ENCODE measurements around the gene GRN. TPM values are rescaled to one million over a fixed set of nuclear protein-coding genes. Genes with fewer than 3 reads are reported as not detected.
"Not testable (repeated sequence)": the region's sequence is repeated elsewhere in the genome, so short reads cannot be mapped to it uniquely, and the experiment has no call there.

Gene GRN
- total and polyA plus RNA-seq, 2 donors, result 155 to 241 TPM

DNA sequence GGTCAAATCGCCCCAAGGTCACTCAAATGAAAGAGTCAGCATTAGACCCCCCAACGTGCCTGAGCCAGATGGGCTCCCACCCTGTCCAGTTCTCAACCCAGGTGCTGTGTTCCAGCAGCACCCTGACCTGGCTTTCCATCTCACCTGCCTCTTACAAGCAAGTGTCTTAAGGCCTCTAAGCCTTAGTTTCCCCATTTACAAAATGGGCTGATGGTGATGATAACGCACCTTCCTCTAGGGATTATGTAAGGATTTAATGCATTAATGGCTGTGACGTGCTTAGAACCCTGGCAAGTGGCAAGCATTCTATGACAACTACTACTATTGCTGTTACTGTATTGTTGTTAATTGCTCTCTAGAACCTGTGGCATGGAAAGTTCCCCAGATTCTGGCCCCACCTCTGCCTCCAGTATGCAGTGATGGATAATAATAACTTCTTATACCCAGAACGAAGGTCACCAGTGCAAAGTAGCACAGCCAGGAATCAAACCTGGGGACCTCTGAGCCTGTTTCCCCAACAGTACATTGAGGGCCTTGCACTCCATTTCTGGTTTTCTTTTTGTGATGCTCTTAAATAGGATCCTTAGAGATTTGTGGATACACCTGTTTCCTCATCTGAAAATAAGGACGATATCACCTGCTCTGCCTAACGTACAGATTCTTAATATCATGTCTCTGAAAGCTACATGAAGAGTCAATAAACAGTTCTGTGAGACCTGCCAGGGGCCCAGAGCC is 17.2 kb upstream of the GRN start:
- Histone ChIP-seq H3K4me3 (ENCODE audit: low read depth, low read length) (no peak overlapping the region), H3K4me1 (ENCODE audit: insufficient read depth) (no peaks in the 10 kb centered on the region), H3K27ac (ENCODE audit: low read depth) (no peak overlapping the region), H3K36me3 (ENCODE audit: insufficient read depth) (no peaks in the 10 kb centered on the region)
- no peak for DNase-seq (ENCODE audit: extremely low spot score)
- WGBS, result 73% methylated on average over 7 of the region's 7 CpGs

GRCh38 chr17:44329516-44329915 is 15.6 kb upstream of the GRN start:
- not testable (repeated sequence) for H3K27ac ChIP-seq (ENCODE audit: low read depth); H3K36me3 ChIP-seq (ENCODE audit: insufficient read depth); H3K4me1 ChIP-seq (ENCODE audit: insufficient read depth); H3K4me3 ChIP-seq (ENCODE audit: low read depth, low read length); DNase-seq (ENCODE audit: extremely low spot score)
- 83% methylated on average over 7 of the region's 7 CpGs for WGBS

DNA sequence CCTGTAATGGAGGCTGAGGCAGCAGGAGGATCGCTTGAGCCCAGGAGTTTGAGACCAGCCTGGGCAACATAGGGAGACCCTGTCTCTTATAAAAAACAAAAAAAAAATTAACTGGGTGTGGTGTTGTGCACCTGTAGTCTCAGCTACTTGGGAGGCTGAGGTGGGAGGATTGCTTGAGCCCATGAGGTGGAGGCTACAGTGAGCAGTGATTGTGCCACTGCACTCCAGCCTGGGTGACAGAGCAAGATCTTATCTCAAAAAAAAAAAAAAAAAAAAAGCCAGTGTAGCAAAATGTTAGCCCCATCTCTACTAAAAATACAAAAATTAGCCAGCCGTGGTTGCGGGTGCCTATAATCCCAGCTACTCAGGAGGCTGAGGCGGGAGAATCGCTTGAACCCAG is 14.8 kb upstream of the GRN start:
- H3K27ac ChIP-seq (ENCODE audit: low read depth); H3K4me1 ChIP-seq (ENCODE audit: insufficient read depth); H3K36me3 ChIP-seq (ENCODE audit: insufficient read depth); DNase-seq (ENCODE audit: extremely low spot score); H3K4me3 ChIP-seq (ENCODE audit: low read depth, low read length): not testable (repeated sequence)
- 89% methylated on average over 5 of the region's 5 CpGs for WGBS

GRCh38 chr17:44331249-44331760 is 13.8 kb upstream of the GRN start:
- no peak for DNase-seq (ENCODE audit: extremely low spot score)
- H3K4me3 ChIP-seq (ENCODE audit: low read depth, low read length), result no peak overlapping the region
- H3K36me3 ChIP-seq (ENCODE audit: insufficient read depth), result no peaks in the 10 kb centered on the region
- no peaks in the 10 kb centered on the region for H3K4me1 ChIP-seq (ENCODE audit: insufficient read depth)
- H3K27ac ChIP-seq (ENCODE audit: low read depth), result no peak overlapping the region
- 2% methylated on average over 7 of the region's 7 CpGs for WGBS

DNA sequence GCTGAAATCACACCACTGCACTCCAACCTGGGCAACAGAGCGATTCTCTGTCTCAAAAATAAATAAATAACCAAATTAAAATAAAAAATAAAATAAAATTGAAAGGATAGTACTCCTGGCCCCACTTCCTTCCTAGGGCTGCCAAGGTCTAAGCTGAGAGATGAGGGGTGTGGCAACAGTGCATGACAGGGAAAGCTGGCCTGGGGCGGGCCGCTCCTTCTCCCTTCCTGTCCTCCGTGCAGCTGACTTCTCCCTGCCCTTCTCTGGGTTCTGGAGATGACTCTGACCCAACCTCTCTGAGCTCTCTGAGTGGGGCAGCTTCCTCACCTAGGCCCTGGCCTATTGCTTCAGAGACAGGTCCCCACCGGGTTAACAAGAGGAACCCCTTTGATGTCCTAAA is 11.7 kb upstream of the GRN start:
- 59% methylated on average over 5 of the region's 5 CpGs for WGBS
- no peaks in the 10 kb centered on the region for H3K36me3 ChIP-seq (ENCODE audit: insufficient read depth)
- H3K4me1 ChIP-seq (ENCODE audit: insufficient read depth), result no peaks in the 10 kb centered on the region
- no peak for DNase-seq (ENCODE audit: extremely low spot score)
- no peak overlapping the region for H3K4me3 ChIP-seq (ENCODE audit: low read depth, low read length)
- no peak overlapping the region for H3K27ac ChIP-seq (ENCODE audit: low read depth)

DNA sequence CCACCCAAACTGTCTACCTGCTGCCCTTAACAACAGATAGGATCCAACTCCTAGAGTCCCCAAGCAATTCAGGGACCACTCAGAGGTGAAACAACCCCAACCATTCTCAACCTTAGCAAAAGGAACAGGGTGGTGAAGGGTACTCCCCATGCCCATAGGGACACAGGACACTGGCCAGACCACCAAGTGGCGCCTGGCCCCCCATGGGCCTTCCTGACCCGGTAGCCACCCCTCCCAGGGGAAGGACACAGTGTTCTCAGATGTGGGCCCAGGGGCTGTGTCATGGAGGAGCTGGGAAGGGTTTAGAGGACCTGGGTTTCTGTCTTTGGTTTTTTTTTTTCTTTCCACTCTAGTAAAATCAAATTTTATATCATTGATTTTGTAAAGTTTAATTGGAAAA is 10.8 kb upstream of the GRN start:
- Histone ChIP-seq H3K4me3 (ENCODE audit: low read depth, low read length) (no peak overlapping the region), H3K36me3 (ENCODE audit: insufficient read depth) (no peaks in the 10 kb centered on the region), H3K4me1 (ENCODE audit: insufficient read depth) (no peaks in the 10 kb centered on the region), H3K27ac (ENCODE audit: low read depth) (no peak overlapping the region)
- DNase-seq (ENCODE audit: extremely low spot score), result no peak
- WGBS, result 51% methylated on average over 2 of the region's 2 CpGs

- WGBS, result 45% methylated on average over 3 of the region's 3 CpGs
Measured at GRCh38 chr17:44334727-44335126, 10.4 kb upstream of the GRN start.

DNA sequence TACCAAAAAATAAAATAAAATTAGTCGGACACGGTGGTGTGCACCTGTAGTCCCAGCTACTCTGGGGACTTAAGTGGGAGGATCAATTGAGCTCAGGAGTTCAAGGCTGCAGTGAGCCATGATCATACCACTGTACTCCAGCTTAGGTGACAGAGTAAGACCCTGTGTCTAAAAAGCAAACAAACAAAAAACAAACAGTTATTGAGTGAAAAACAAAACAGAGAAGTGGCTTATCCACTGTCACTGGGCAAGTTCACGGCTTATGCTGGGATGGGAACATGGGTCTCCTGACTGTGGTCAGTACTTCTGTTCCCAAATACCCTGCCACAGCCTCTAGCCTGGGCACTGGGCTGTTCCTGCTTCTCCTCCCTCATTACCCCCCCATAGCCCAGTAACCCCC is 9.5 kb upstream of the GRN start:
- no peak for DNase-seq (ENCODE audit: extremely low spot score)
- Histone ChIP-seq H3K4me3 (ENCODE audit: low read depth, low read length) (no peak overlapping the region), H3K36me3 (ENCODE audit: insufficient read depth) (no peaks in the 10 kb centered on the region), H3K4me1 (ENCODE audit: insufficient read depth) (no peaks in the 10 kb centered on the region), H3K27ac (ENCODE audit: low read depth) (no peak overlapping the region)
- WGBS, result 84% methylated on average over 3 of the region's 3 CpGs

More at GRCh38 chr17:44334727-44335126, 10.4 kb upstream of the GRN start:
- Histone ChIP-seq H3K27ac (ENCODE audit: low read depth) (no peak overlapping the region), H3K4me1 (ENCODE audit: insufficient read depth) (no peaks in the 10 kb centered on the region), H3K4me3 (ENCODE audit: low read depth, low read length) (no peak overlapping the region), H3K36me3 (ENCODE audit: insufficient read depth) (no peaks in the 10 kb centered on the region)
- DNase-seq (ENCODE audit: extremely low spot score), result no peak

DNA sequence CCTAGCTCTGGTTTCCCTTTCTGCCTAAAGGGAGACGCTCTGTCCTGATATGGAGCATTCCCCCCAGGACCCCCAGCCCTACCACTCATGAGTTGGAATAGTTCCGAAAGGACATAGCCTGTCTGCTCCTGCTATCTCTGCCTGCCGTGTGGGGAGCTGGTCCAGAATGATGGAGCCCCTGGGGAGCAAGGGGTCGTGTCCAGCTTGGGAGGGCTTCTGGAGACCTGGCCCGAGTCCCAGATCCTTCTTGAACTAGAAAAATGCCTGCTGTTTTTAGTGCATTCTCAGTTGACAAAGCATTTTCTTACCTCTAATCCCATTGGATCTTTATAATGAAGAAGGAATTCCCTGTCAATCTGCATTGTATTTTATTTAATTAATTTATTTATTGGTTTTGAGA is 9.1 kb upstream of the GRN start:
- Histone ChIP-seq H3K27ac (ENCODE audit: low read depth) (no peak overlapping the region), H3K4me1 (ENCODE audit: insufficient read depth) (no peaks in the 10 kb centered on the region), H3K36me3 (ENCODE audit: insufficient read depth) (no peaks in the 10 kb centered on the region), H3K4me3 (ENCODE audit: low read depth, low read length) (no peak overlapping the region)
- WGBS, result 31% methylated on average over 5 of the region's 5 CpGs
- DNase-seq (ENCODE audit: extremely low spot score), result no peak

DNA sequence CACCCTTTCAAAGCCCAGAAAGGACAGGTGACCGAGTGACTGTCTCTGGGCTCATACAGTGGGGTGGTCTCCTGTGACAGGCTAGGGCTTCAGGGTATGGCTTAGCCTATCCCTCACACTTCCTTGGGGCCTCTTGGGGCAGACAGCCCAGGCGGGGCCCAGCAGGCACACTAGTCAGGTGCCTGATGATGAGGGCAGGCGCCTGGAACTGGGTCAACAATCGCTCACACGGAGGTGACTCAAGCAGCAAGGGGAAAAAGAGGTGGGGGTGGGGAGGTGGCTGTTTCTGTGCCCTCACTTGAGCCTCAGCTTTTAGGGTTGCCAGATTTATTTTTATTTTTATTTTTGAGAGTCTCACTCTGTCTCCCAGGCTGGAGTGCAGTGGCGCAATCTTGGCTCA is 6.4 kb upstream of the GRN start:
- no peak overlapping the region for H3K27ac ChIP-seq (ENCODE audit: low read depth)
- no peak for DNase-seq (ENCODE audit: extremely low spot score)
- H3K4me3 ChIP-seq (ENCODE audit: low read depth, low read length), result no peak overlapping the region
- 48% methylated on average over 6 of the region's 6 CpGs for WGBS
- no peaks in the 10 kb centered on the region for H3K4me1 ChIP-seq (ENCODE audit: insufficient read depth)
- no peaks in the 10 kb centered on the region for H3K36me3 ChIP-seq (ENCODE audit: insufficient read depth)

DNA sequence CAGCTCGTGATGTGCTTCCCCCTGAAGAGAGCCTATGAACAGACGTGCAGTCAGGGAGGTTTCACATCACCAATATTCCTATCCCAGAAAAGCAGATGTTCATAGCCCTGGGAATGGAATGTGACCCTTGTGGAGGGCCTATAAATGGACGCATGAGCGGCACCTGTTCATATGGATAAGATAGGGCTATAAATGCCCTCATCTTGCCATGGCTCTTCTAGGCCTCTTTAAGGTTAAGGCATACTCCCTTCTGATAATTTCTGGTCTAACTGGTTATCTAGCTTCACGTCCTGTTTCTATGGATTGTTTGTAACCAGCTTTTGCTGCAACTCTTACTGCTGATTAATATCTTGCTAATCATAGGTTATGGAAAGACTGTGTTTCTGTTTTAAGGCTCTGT is 4.5 kb upstream of the GRN start:
- not testable (repeated sequence) for H3K4me3 ChIP-seq (ENCODE audit: low read depth, low read length); H3K36me3 ChIP-seq (ENCODE audit: insufficient read depth); H3K4me1 ChIP-seq (ENCODE audit: insufficient read depth); DNase-seq (ENCODE audit: extremely low spot score); H3K27ac ChIP-seq (ENCODE audit: low read depth)
- 61% methylated on average over 5 of the region's 5 CpGs for WGBS

DNA sequence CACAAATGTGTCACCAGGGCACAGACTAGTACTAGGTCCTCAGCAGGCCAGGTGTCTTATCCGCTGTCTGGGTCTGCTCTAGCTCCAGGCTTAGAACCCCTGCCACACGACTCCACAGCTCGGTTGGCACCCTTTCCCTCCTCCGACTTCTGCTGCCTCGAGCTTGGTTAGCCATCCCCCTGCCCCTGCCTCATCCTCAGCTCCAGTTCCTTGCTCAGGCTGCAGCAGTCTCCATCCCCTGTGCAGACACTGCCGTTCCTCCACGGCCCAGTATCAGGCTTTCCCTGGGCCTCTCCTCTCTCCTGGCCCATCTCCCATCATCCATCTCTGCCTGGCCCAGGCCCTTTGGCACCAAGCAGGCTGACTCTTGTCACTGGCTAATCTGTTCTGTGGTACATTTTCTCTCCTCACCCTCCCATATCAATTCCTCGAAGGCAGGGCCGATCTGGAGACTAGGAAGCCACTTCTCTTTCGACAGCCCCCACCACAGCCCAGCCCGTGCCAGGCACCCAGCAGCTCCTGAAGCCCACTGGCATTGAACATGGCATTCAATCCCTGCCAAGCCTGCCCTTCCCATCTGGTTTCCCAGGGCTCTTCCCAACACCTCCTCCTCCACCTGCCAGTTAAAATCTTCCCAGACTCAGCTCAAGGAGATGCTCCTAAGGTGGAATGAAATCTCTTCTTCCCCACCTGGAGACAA is 1.4 kb upstream of the GRN start:
- H3K4me3 ChIP-seq (ENCODE audit: low read depth, low read length), result no peak overlapping the region
- WGBS, result 70% methylated on average over 11 of the region's 11 CpGs
- no peak overlapping the region for H3K27ac ChIP-seq (ENCODE audit: low read depth)
- no peak for DNase-seq (ENCODE audit: extremely low spot score)
- H3K36me3 ChIP-seq (ENCODE audit: insufficient read depth), result no peaks in the 10 kb centered on the region
- H3K4me1 ChIP-seq (ENCODE audit: insufficient read depth), result no peaks in the 10 kb centered on the region

DNA sequence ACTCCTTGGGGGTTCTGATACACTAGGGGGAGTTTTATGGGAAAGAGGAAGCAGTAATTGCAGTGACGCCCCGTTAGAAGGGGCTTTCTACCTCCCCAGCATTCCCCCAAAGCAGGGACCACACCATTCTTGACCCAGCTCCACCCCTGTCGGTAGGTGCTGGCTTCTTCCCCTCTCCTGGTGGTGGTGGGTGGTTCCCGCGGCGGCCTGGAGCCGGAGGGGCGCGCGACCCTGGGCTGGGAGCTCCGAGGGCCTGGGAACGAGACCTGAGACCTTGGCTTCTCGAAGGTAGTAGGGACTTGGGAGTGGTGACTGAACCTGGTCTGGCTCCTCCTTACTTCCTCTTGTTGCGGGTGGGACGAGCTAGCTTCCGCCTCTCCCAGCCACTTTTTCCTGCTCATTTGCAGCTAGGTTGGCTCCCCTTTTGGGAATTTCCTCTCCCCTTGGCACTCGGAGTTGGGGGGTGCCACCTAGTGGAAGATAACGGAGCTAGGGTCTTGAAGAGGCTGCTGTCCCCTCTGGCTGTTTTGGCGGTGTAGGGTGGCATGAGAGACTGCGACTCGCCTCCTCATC is 438 bp downstream of the GRN start:
- WGBS, result 2% methylated on average over 21 of the region's 21 CpGs
- Histone ChIP-seq H3K36me3 (ENCODE audit: insufficient read depth) (no peaks in the 10 kb centered on the region), H3K27ac (ENCODE audit: low read depth) (peak overlapping the region; percentile 95), H3K4me3 (ENCODE audit: low read depth, low read length) (peak overlapping the region; percentile 68), H3K4me1 (ENCODE audit: insufficient read depth) (no peaks in the 10 kb centered on the region)
- no peak for DNase-seq (ENCODE audit: extremely low spot score)
